CD14-positive monocyte (primary cell): Measurements from ENCODE around the gene BSG. TPM values are rescaled to one million over a fixed set of nuclear protein-coding genes. Genes with fewer than 3 reads are reported as not detected.

Experiments used
- DNase-seq, 3 donors: peaks; one replicate each; pipeline ENCODE4 v3.0.0-alpha.2; 2011 to 2022
- H2AFZ ChIP-seq: 2 replicates; pipeline ENCODE4 v1.6.0; 2012; ENCODE audit warnings: mild to moderate bottlenecking, low read depth, low read length, inconsistent platforms; ENCODE audit not compliant: insufficient read depth, poor library complexity, severe bottlenecking
- H3K27ac ChIP-seq, 2 donors: 1 replicate in 1 of 2; 2 replicates in 1 of 2; pipeline ENCODE4 v1.5.1; 2012 to 2013; ENCODE audit warnings: low read length in 2 of 2, control low read depth in 1 of 2, inconsistent platforms in 1 of 2, low read depth in 1 of 2, mild to moderate bottlenecking in 1 of 2
- H3K27me3 ChIP-seq, 2 donors: one replicate each; pipeline versions ENCODE4 v1.6.0 to v1.6.1; 2011 to 2013; ENCODE audit warnings: low read length in 2 of 2; ENCODE audit not compliant: control insufficient read depth in 2 of 2, insufficient read depth in 2 of 2
- H3K36me3 ChIP-seq, 2 donors: replicated peaks in 1 of 2; 1 replicate in 1 of 2; 2 replicates in 1 of 2; pipeline versions ENCODE4 v1.5.1 to v1.6.1; 2012 to 2013; ENCODE audit warnings: low read length in 2 of 2, control low read depth in 1 of 2, inconsistent platforms in 1 of 2, mild to moderate bottlenecking in 1 of 2; ENCODE audit not compliant: insufficient read depth in 2 of 2, control insufficient read depth in 1 of 2
- H3K4me1 ChIP-seq, 2 donors: 1 replicate in 1 of 2; 2 replicates in 1 of 2; pipeline versions ENCODE4 v1.5.1 to v1.6.1; 2012 to 2013; ENCODE audit warnings: low read length in 2 of 2, control low read depth in 1 of 2, inconsistent platforms in 1 of 2, mild to moderate bottlenecking in 1 of 2, moderate library complexity in 1 of 2; ENCODE audit not compliant: insufficient read depth in 2 of 2, control insufficient read depth in 1 of 2
- H3K4me2 ChIP-seq: replicated peaks from 2 replicates; pipeline ENCODE3; 2012; ENCODE audit warnings: low read length, moderate library complexity, mild to moderate bottlenecking; ENCODE audit not compliant: poor library complexity, severe bottlenecking; ENCODE audit errors: extremely low read depth
- H3K4me3 ChIP-seq, 3 experiments: fragments of 200-600 bp in 1 of 3; sonication (generic) in 1 of 3; replicated peaks in 1 of 3; 1 replicate in 2 of 3; 2 replicates in 1 of 3; pipeline ENCODE4 v1.5.1; 2011 to 2013; ENCODE audit warnings: low read length in 3 of 3, mild to moderate bottlenecking in 3 of 3, control low read depth in 2 of 3, low read depth in 2 of 3, inconsistent platforms in 1 of 3, moderate library complexity in 1 of 3
- H3K79me2 ChIP-seq: 2 replicates; pipeline ENCODE4 v1.6.0; 2012; ENCODE audit warnings: mild to moderate bottlenecking, control low read depth, inconsistent platforms, low read length, moderate library complexity; ENCODE audit not compliant: insufficient read depth
- H3K9ac ChIP-seq: 2 replicates; pipeline ENCODE4 v1.6.0; 2017; ENCODE audit warnings: low read length, mild to moderate bottlenecking; ENCODE audit not compliant: insufficient read depth, poor library complexity, severe bottlenecking
- H3K9me3 ChIP-seq, 2 donors: replicated peaks in 1 of 2; 1 replicate in 1 of 2; 2 replicates in 1 of 2; pipeline versions ENCODE4 v1.5.1 to v1.6.1; 2012 to 2013; ENCODE audit warnings: low read length in 2 of 2, control low read depth in 1 of 2; ENCODE audit not compliant: control insufficient read depth in 1 of 2, insufficient read depth in 1 of 2
- H4K20me1 ChIP-seq: 2 replicates; pipeline ENCODE4 v1.6.0; 2012; ENCODE audit warnings: mild to moderate bottlenecking, low read length, control low read depth, moderate library complexity; ENCODE audit not compliant: insufficient read depth
- H3K27ac Mint-ChIP-seq, 7 donors: one replicate each; pipeline ENCODE4 v1.8.0; 2020; ENCODE audit warnings: mild to moderate bottlenecking in 7 of 7, mixed read lengths in 7 of 7, moderate library complexity in 6 of 7, inconsistent platforms in 2 of 7
- H3K27me3 Mint-ChIP-seq, 3 donors: one replicate each; pipeline ENCODE4 v1.8.0; 2021 to 2022; ENCODE audit warnings: low read depth in 3 of 3, mild to moderate bottlenecking in 3 of 3, mixed read lengths in 3 of 3, moderate library complexity in 3 of 3, inconsistent platforms in 1 of 3
- H3K36me3 Mint-ChIP-seq, 2 donors: one replicate each; pipeline ENCODE4 v1.8.0; 2020; ENCODE audit warnings: mixed read lengths in 2 of 2, inconsistent platforms in 1 of 2, mild to moderate bottlenecking in 1 of 2
- H3K4me1 Mint-ChIP-seq: one replicate; pipeline ENCODE4 v1.8.0; 2020; ENCODE audit warnings: mild to moderate bottlenecking, mixed read lengths
- H3K4me3 Mint-ChIP-seq, 2 donors: one replicate each; pipeline ENCODE4 v1.8.0; 2020; ENCODE audit warnings: mild to moderate bottlenecking in 2 of 2, mixed read lengths in 2 of 2, moderate library complexity in 1 of 2
- H3K9me3 Mint-ChIP-seq, 7 donors: one replicate each; pipeline ENCODE4 v1.8.0; 2020 to 2022; ENCODE audit warnings: mixed read lengths in 7 of 7, mild to moderate bottlenecking in 6 of 7, moderate library complexity in 6 of 7, inconsistent platforms in 2 of 7
- CTCF ChIP-seq: fragments of 200-600 bp; IDR thresholded peaks from one replicate; pipeline ENCODE4 v1.8.0; 2022; ENCODE audit warnings: antibody characterized with exemption, mild to moderate bottlenecking
- WGBS: methylation state at CpG from one replicate; pipeline ENCODE4 v1.1.5; 2013; ENCODE audit warnings: missing lambda C conversion rate; ENCODE audit not compliant: insufficient coverage; 5-methylcytosine and 5-hydroxymethylcytosine counted together
- intact Hi-C, 2 donors: fragments of 100-400 bp; cut with micrococcal nuclease; formaldehyde crosslinking; loops; one replicate each; pipeline versions ENCODE4 v1.15.0 to v1.15.1; 2023
- polyA plus RNA-seq, 3 donors: library from polyadenylated mRNA; depleted of rRNA in 1 of 3; unstranded in 2 of 3; stranded (reverse) in 1 of 3; fragments of 300-500 nt in 2 of 3; fragments of >200 nt in 1 of 3; fragmentation: Illumina TruSeq in 2 of 3; gene quantifications; 1 replicate in 2 of 3; 2 replicates in 1 of 3; pipeline ENCODE4 v1.2.3, GENCODE V29; 2012 to 2021

Gene BSG
- polyA plus RNA-seq, 3 donors, result 190 to 431 (median 364) TPM

GRCh38 chr19:572743-573518, 535 bp downstream of the BSG start:
- H3K27me3 Mint-ChIP-seq, result peaks cover 0 to 2% (median 0%) of the 10 kb centered on the region in 3 donors
- peaks cover 46 to 59% of the 10 kb centered on the region in 2 donors for H3K4me1 ChIP-seq
- H3K36me3 Mint-ChIP-seq, result peaks cover 0 to 16% of the 10 kb centered on the region in 2 donors
- H3K36me3 ChIP-seq, result peaks cover 0 to 6% of the 10 kb centered on the region in 2 donors
- TF ChIP-seq CTCF, result no peak
- H3K4me2 ChIP-seq, result peak overlapping the region; percentile 84
- H3K9me3 ChIP-seq, result no peaks in the 10 kb centered on the region
- H3K9ac ChIP-seq, result peak overlapping the region; percentile 88
- peak overlapping the region; percentile 82 to 95 (median 90) for H3K4me3 ChIP-seq
- peaks cover 0 to 7% (median 0%) of the 10 kb centered on the region in 7 donors for H3K9me3 Mint-ChIP-seq
- under 1% methylated on average over 49 of the region's 55 CpGs for WGBS
- H3K79me2 ChIP-seq, result peaks cover 66% of the 10 kb centered on the region
- peak overlapping the region; percentile 85 for H2AFZ ChIP-seq
- H3K27me3 ChIP-seq, result no peaks in the 10 kb centered on the region
- H4K20me1 ChIP-seq, result peaks cover 53% of the 10 kb centered on the region
- peak overlapping the region; percentile 84 to 91 for H3K4me3 Mint-ChIP-seq
- peaks cover 55% of the 10 kb centered on the region for H3K4me1 Mint-ChIP-seq
- intact Hi-C loops, result loop anchor here (5.0 kb wide), 3 partner anchors 41 to 89 kb away; partner anchors contain the start of genes CDC34 (in 1 of the 2), FGF22 (in 1 of the 2) and RNF126 (in 1 of the 2)
- DNase-seq, result peak in 1 of 3 donors; percentile 26
- H3K27ac Mint-ChIP-seq, result peak overlapping the region in 6 of 7 donors; percentile 75 to 92 (median 84)
- H3K27ac ChIP-seq, result peak overlapping the region; percentile 16 to 76

GRCh38 chr19:573519-573825, 1.1 kb downstream of the BSG start:
- DNase-seq, result no peak
- H3K27me3 Mint-ChIP-seq, result peaks cover 0 to 2% (median 0%) of the 10 kb centered on the region in 3 donors
- Histone ChIP-seq H3K9ac (peak overlapping the region; percentile 88), H3K4me2 (peak overlapping the region; percentile 84), H4K20me1 (peaks cover 59% of the 10 kb centered on the region), H3K9me3 (no peaks in the 10 kb centered on the region), H3K4me3 (peak overlapping the region; percentile 82 to 95 (median 90)), H2AFZ (no peak overlapping the region), H3K4me1 (peaks cover 41 to 53% of the 10 kb centered on the region in 2 donors), H3K27me3 (no peaks in the 10 kb centered on the region), H3K79me2 (peaks cover 72% of the 10 kb centered on the region), H3K36me3 (peaks cover 0 to 7% of the 10 kb centered on the region in 2 donors), H3K27ac (peak overlapping the region in 1 of 2 donors; percentile 76)
- peak overlapping the region in 6 of 7 donors; percentile 46 to 92 (median 70) for H3K27ac Mint-ChIP-seq
- intact Hi-C loops, result loop anchor here (5.0 kb wide), 3 partner anchors 41 to 89 kb away; partner anchors contain the start of genes CDC34 (in 1 of the 2), FGF22 (in 1 of the 2) and RNF126 (in 1 of the 2)
- peaks cover 0 to 7% (median 0%) of the 10 kb centered on the region in 7 donors for H3K9me3 Mint-ChIP-seq
- peaks cover 2 to 20% of the 10 kb centered on the region in 2 donors for H3K36me3 Mint-ChIP-seq
- H3K4me1 Mint-ChIP-seq, result peaks cover 51% of the 10 kb centered on the region
- 2% methylated on average over 13 of the region's 15 CpGs for WGBS
- no peak for TF ChIP-seq CTCF
- H3K4me3 Mint-ChIP-seq, result peak overlapping the region; percentile 84 to 89
